GM19351 (cell line): ENCODE data around the gene YAF2.

ENCODE experiments used
- ATAC-seq: cut with Tn5 transposase; IDR thresholded peaks from one replicate; pipeline ENCODE4 v1.9.1; 2021; ENCODE audit warnings: mild to moderate bottlenecking, moderate library complexity; ENCODE audit not compliant: unreplicated experiment

Gene YAF2

GRCh38 chr12:42145552-42146215 is 92.4 kb downstream of the YAF2 start:
- ATAC-seq: no peak

DNA sequence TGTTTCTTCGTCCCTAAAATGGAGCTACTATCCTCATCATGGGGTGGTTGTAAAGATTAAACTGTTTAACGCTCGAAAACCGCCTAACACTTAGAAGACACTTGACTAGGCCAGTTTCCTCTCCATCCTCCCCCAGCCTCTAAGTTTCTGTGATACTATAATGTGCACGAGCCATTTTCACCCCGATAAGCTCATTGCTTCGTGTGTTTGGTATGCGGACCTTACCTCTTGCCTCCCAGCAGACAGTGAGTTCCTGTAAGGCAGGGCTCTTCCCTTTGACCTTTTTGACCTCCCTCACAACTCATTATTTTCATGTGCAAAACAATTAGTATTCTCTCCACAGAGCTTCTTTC is 92.9 kb downstream of the YAF2 start:
- ATAC-seq: no peak

GRCh38 chr12:42144408-42145196 is 93.4 kb downstream of the YAF2 start, which contains the start of gene GXYLT1:
TSS of gene GXYLT1 (minus strand) at chr12:42144874. CDS start at chr12:42144646, 228 bp downstream.
- peak; percentile 88 for ATAC-seq

DNA sequence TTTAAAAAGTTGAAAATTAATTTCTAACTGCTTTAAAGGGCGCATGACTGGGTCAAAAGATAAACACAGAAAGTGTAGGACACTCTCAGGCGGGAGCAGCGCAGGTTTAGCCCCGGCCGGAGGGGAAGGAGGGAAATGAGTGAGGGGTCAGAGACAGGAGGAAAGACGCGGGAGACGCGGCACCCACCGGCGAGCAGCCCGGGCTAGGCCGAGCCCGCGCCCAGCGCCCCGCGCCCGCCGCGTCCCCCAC is 94.0 kb downstream of the YAF2 start:
- no peak for ATAC-seq

- peak; percentile 6 for ATAC-seq
These were observed 94.4 kb downstream of the YAF2 start for GRCh38 chr12:42143452-42144157.

- ATAC-seq: no peak
These were observed 96.0 kb downstream of the YAF2 start for GRCh38 chr12:42141981-42142606.

- ATAC-seq: no peak
These were observed 97.1 kb downstream of the YAF2 start for GRCh38 chr12:42140901-42141300.

GRCh38 chr12:42135259-42135814 is 102.7 kb downstream of the YAF2 start:
- ATAC-seq: no peak

GRCh38 chr12:42130672-42131402 is 107.2 kb downstream of the YAF2 start:
- no peak for ATAC-seq

GRCh38 chr12:42129595-42130204 is 108.3 kb downstream of the YAF2 start:
- ATAC-seq: no peak

- ATAC-seq: no peak
These were observed 109.2 kb downstream of the YAF2 start for GRCh38 chr12:42128888-42129287.

- ATAC-seq: no peak
These were observed 109.7 kb downstream of the YAF2 start for GRCh38 chr12:42128327-42128726.

- ATAC-seq: no peak
These were observed 111.1 kb downstream of the YAF2 start for GRCh38 chr12:42126963-42127362.

DNA sequence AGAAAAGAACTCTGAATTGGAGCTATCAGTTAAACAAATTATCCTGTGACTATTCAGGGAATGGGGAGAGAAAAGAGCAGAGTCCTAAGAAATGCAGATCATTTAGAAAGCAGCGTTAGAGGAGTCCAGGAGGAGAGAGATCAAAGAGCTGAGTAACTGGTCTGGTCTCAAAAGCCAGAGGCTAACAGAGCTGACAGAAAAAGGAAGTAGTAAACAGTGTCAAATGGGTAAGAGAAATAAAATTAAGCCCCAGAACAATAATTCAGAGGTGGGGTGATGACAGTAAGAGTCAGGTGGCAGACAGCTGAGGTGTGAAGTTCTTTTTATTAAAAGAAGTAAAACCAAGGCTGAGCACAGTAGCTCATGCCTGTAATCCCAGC is 112.7 kb downstream of the YAF2 start:
- no peak for ATAC-seq

GRCh38 chr12:42124764-42125387 is 113.2 kb downstream of the YAF2 start:
- ATAC-seq: no peak

GRCh38 chr12:42119085-42119633 is 118.9 kb downstream of the YAF2 start:
- ATAC-seq: no peak

DNA sequence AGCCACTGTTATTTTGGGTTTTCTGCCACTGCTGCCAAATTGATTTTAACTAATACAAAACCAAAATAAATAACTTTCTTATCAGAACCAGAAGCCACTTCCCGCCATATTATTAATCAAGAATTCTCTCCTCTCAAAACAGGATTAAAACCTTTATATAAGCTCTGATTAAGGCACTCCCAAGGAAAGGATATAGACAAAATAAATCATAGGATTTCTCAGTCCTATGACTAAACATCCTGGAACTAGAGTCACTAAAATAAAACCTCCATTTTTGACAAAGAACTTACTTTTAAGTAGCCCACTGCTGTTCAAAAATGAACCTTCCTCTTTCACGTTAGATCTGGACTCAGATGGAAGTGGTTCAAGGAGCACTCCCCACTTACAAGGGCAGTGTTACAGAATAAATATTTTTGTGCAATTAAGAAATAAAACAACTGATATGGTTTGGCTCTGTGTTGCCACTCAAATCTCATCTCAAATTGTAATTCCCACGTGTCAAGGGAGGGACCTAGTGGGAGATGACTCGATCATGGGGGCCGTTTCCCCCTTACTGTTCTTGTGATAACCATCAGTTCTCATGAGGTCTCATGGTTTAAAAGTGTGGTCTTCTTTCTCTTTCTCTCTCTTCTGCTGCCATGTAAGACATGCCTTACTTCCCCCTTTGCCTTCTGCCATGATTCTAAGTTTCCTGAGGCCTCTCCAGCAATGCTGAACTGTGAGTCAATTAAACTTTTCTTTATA is 119.7 kb downstream of the YAF2 start:
- no peak for ATAC-seq

GRCh38 chr12:42109031-42109430 is 129.0 kb downstream of the YAF2 start:
- ATAC-seq: no peak
